Right lobe of liver (tissue), 6 donors: ENCODE results near the gene COX6B2. TPM values are rescaled to one million over a fixed set of nuclear protein-coding genes. Genes with fewer than 3 reads are reported as not detected.
A peak's percentile ranks its signal among the peaks of the same experiment; 100 is the strongest.
"Not testable (repeated sequence)": the region's sequence is repeated elsewhere in the genome, so short reads cannot be mapped to it uniquely, and the experiment has no call there.

Experiments used
- ATAC-seq, 4 donors: fragments of 200-7000 bp; cut with Tn5 transposase; one replicate each; pipeline ENCODE4 v1.9.1; 2020; ENCODE audit warnings: mild to moderate bottlenecking in 4 of 4, moderate library complexity in 4 of 4
- DNase-seq, 3 donors: peaks; one replicate each; pipeline ENCODE4 v3.0.0-alpha.2; 2020
- H3K27ac ChIP-seq, 3 donors: fragments of 200-600 bp; one replicate each; pipeline ENCODE4 v1.8.0; 2022
- H3K27me3 ChIP-seq, 2 donors: fragments of 200-600 bp; one replicate each; pipeline ENCODE4 v1.8.0; 2022
- H3K36me3 ChIP-seq, 4 donors: fragments of 200-600 bp; sonication (generic) in 1 of 4; one replicate each; pipeline versions ENCODE4 v1.5.1 to v1.8.0; 2017 to 2022; ENCODE audit warnings: control low read depth in 1 of 4
- H3K4me1 ChIP-seq, 4 donors: fragments of 200-600 bp; sonication (generic) in 1 of 4; one replicate each; pipeline versions ENCODE4 v1.5.1 to v1.8.0; 2017 to 2022; ENCODE audit warnings: control low read depth in 1 of 4
- H3K4me3 ChIP-seq, 3 donors: fragments of 200-600 bp; one replicate each; pipeline ENCODE4 v1.8.0; 2022
- H3K9me3 ChIP-seq, 4 donors: fragments of 200-600 bp; sonication (generic) in 1 of 4; one replicate each; pipeline versions ENCODE4 v1.5.1 to v1.8.0; 2017 to 2022; ENCODE audit warnings: control low read depth in 1 of 4
- POLR2A ChIP-seq: fragments of 450-650 bp; IDR thresholded peaks from one replicate; pipeline ENCODE4 v1.6.1; 2017; ENCODE audit warnings: antibody characterized with exemption, mild to moderate bottlenecking
- WGBS: methylation state at CpG from one replicate; pipeline ENCODE4 v1.1.6; 2018; ENCODE audit warnings: low coverage, low lambda C conversion rate; ENCODE audit not compliant: insufficient coverage; ENCODE audit errors: missing lambda C conversion rate; 5-methylcytosine and 5-hydroxymethylcytosine counted together
- intact Hi-C, 2 donors: fragments of 100-400 bp; cut with DNase I; formaldehyde crosslinking; loops; one replicate each; pipeline versions ENCODE4 v1.11.2 to v1.14.1; 2022
- total RNA-seq, 6 experiments: library from RNA; depleted of rRNA in 2 of 6; stranded (reverse); fragments of >200 nt in 2 of 6; fragmentation: NEBNext Ultra II Directional in 3 of 6; extraction: Animal tissue kit (Norgen Biotek cat#: 25700) in 3 of 6; gene quantifications; one replicate each; pipeline versions ENCODE4 v1.1.0 to v1.2.4, GENCODE V29; 2016 to 2023
- TF ChIP-seq, protein P1 (sequence below), 4 donors: fragments of 200-600 bp in 3 of 4; fragments of 450-650 bp in 1 of 4; IDR thresholded peaks; one replicate each; pipeline versions ENCODE4 v1.5.1 to v1.8.0; 2016 to 2022; ENCODE audit warnings: antibody characterized with exemption in 4 of 4, mild to moderate bottlenecking in 2 of 4
- donor health status: DM: no; HTN: yes; CAD: no.
- donor health status: DM: no; HTN: no; CAD: no.
- donor health status: DM: no; HTN: no; CAD: no.
- donor health status: DM: no; HTN: yes; CAD: no.
- donor health status: DM: no; HTN: yes; CAD: no.

Gene COX6B2
- total RNA-seq, 6 experiments from 2014 or later, result not detected

DNA sequence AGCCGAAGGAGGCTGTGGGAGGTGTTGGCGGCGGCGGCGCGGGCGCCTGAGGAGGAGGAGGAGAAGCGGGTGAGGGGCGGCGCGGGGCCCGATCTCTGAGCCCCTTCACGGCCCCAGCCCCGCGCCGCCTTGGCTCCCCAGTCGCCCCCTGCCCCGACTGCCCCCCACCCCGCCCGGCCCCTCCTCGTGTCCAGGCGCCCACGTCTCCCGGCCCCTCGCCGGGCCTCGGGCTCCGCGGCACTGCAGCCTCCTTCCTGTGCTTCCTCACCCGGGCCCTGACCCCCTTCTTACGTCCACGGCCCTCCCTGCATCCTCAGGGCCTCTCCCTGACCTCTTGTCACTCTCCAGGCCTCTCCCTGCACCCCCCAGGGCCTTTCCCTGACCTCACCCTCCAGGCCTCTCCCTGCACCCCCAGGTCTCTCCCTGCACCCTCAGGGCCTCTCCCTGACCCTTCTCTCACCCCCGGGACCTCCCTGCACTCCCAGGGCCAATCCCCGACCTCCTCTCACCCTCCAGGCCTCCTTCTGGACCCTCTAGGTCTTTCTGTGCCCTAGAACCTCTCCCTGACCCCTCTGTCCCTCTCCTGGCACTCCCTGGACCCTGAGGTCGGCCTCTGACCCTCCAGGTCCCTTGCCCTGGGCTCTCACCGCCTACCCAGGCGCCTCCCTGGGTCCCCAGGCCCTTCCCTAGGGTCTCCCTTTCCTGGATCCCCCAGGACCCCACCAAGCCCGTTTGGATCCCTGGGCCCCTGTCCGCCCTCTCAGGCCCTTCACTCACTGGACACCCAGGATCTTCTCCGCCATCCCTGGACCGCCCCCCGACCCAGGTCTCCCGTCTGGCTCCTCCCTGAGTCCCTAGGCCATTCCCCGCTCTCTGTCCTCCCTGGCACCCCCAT, 14.4 kb downstream of the COX6B2 start:
- ATAC-seq (no peak), DNase-seq (peak in 2 of 3 donors; percentile 38 to 55)
- H3K4me1 ChIP-seq, result peaks cover 0 to 12% (median under 1%) of the 10 kb centered on the region in 4 donors
- H3K27ac ChIP-seq, result peak overlapping the region; percentile 67 to 75 (median 74)
- peak; percentile 88 for TF ChIP-seq POLR2A
- TF ChIP-seq, protein P1, sequence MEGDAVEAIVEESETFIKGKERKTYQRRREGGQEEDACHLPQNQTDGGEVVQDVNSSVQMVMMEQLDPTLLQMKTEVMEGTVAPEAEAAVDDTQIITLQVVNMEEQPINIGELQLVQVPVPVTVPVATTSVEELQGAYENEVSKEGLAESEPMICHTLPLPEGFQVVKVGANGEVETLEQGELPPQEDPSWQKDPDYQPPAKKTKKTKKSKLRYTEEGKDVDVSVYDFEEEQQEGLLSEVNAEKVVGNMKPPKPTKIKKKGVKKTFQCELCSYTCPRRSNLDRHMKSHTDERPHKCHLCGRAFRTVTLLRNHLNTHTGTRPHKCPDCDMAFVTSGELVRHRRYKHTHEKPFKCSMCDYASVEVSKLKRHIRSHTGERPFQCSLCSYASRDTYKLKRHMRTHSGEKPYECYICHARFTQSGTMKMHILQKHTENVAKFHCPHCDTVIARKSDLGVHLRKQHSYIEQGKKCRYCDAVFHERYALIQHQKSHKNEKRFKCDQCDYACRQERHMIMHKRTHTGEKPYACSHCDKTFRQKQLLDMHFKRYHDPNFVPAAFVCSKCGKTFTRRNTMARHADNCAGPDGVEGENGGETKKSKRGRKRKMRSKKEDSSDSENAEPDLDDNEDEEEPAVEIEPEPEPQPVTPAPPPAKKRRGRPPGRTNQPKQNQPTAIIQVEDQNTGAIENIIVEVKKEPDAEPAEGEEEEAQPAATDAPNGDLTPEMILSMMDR (IDR thresholded peaks at IDR 0.05), result no peak
- no peaks in the 10 kb centered on the region for H3K27me3 ChIP-seq
- H3K9me3 ChIP-seq, result no peaks in the 10 kb centered on the region
- H3K36me3 ChIP-seq, result no peaks in the 10 kb centered on the region
- intact Hi-C loops, result no loop called here
- 10% methylated on average over 19 of the region's 44 CpGs for WGBS
- H3K4me3 ChIP-seq, result peak overlapping the region; percentile 54 to 66 (median 64)

DNA sequence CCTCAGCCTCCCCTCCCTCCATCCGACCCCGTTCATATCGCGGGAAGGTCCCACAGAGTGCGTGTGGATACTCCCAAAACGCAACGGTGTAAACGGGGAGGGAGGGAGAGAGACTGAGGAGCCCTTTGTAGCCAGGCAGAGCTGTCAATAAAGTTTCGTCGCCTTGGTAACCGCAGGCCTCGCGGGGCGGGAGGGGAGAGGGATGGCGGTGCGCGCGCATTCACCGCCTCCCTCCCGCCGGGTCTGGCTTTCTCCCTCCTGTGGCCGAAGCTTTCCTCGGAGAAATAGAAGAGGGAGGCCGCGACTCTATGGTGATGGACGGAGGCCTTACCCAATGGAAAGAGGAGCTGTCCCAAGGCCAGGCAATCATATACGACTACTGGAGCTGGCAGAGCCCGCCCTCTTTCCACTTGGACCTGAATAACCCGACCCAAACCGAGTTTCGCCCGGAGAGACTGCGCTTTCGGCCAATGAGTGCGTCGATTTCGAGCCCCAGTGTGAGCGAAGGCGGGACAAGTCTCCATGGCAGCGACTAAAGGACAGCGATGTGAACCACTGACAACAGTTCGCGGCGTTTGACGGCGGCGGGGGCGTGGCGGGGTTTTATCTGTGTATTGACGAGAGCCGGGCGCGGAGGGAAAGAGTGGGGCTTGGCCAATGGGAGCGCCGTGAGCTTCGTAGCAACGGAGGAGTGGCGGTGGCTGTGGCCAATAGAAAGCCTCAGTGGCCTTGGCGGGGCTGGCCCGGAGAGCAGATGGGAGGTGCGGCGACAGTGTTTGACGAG, 15.2 kb downstream of the COX6B2 start, which contains the start of gene KMT5C:
KMT5C (plus strand) TSS at position 772 of the 784 bp plus-strand sequence. CDS start 2,061 bp downstream, outside the sequence.
- Histone ChIP-seq H3K4me1 (peaks cover 0 to 12% (median under 1%) of the 10 kb centered on the region in 4 donors), H3K27me3 (no peaks in the 10 kb centered on the region), H3K27ac (peak within 1 kb of the TSS; percentile 75 to 89 (median 86)), H3K9me3 (no peaks in the 10 kb centered on the region), H3K36me3 (no peaks in the 10 kb centered on the region), H3K4me3 (peak within 1 kb of the TSS; percentile 54 to 66 (median 64))
- WGBS, result under 1% methylated on average over 26 of the region's 63 CpGs
- peak; percentile 100 for DNase-seq
- intact Hi-C loops, result no loop called here
- TF ChIP-seq, protein P1 (IDR thresholded peaks at IDR 0.05), result peak; percentile 40 to 42 (median 41)
- no peak for TF ChIP-seq POLR2A
- ATAC-seq, result peak; percentile 86 to 94 (median 91)

DNA sequence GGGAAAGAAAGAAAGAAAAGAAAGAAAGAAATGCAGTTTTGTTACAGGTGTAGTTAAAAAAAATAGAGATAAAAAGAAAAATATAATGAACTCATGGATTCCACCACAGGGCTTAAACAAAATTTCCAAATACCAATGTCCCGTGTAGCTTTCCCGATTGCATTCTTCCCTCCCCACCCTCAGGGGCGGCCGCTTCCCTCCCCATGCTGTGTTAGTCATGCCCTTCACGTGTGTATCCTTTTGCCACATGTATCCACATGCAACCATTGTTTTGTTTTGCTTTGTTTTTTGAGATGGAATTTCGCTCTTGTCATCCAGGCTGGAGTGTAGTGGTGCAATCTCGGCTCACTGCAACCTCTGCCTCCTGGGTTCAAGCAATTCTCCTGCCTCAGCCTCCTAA, 18.4 kb downstream of the COX6B2 start:
- H3K4me1 ChIP-seq, result peaks cover 0 to 12% (median under 1%) of the 10 kb centered on the region in 4 donors
- WGBS, result 67% methylated on average over 4 of the region's 7 CpGs
- no peaks in the 10 kb centered on the region for H3K9me3 ChIP-seq
- DNase-seq, result no peak
- no peak overlapping the region for H3K27ac ChIP-seq
- TF ChIP-seq POLR2A, result no peak
- TF ChIP-seq, protein P1 (IDR thresholded peaks at IDR 0.05), result no peak
- intact Hi-C loops, result no loop called here
- H3K27me3 ChIP-seq, result no peaks in the 10 kb centered on the region
- H3K4me3 ChIP-seq, result no peak overlapping the region
- no peak for ATAC-seq
- H3K36me3 ChIP-seq, result no peaks in the 10 kb centered on the region

DNA sequence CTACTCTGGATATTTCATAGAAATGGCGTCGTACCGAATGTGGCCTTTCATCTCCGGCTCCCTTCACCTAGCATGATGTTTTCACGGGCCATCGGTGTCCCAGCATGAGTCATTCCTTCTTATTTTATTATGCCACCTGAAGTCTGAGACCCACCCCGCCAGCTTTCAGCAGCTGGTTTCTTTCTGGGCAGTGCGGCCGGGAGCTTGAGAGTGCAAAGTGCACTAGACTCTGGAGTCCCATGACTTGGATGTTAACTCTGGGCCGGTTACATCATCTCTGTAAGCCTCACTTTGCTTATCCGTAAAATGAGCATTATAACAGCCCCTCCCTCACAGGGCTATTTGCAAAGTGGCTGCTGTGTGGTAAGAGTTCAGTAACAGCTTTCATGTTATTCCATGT, 20.6 kb downstream of the COX6B2 start:
- intact Hi-C loops, result no loop called here
- no peaks in the 10 kb centered on the region for H3K27me3 ChIP-seq
- H3K4me1 ChIP-seq, result peaks cover 0 to 4% (median 0%) of the 10 kb centered on the region in 4 donors
- DNase-seq (no peak), ATAC-seq (peak in 3 of 4 donors; percentile 34 to 80 (median 49))
- no peak for TF ChIP-seq POLR2A
- TF ChIP-seq, protein P1 (IDR thresholded peaks at IDR 0.05), result no peak
- no peaks in the 10 kb centered on the region for H3K36me3 ChIP-seq
- H3K4me3 ChIP-seq, result no peak overlapping the region
- WGBS, result 56% methylated on average over 11 of the region's 11 CpGs
- no peak overlapping the region for H3K27ac ChIP-seq
- H3K9me3 ChIP-seq, result no peaks in the 10 kb centered on the region

DNA sequence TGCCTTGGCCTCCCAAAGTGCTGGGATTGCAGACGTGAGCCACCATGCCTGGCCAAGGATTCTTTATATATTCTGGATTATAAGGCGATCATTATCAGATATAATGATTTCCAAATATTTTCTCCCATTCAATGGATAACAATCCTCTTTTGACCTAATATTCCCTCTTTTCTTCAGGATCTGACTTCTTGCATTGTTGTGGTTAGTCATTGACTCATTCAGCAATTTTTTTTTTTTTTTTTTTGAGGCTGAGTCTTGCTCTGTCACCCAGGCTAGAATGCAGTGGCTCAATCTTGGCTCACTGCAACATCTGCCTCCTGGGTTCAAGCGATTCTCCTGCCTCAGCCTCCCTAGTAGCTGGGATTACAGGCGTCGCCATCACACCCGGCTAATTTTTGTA, 24.7 kb downstream of the COX6B2 start:
- H3K27me3 ChIP-seq, H3K27ac ChIP-seq, intact Hi-C loops, ATAC-seq, H3K9me3 ChIP-seq, DNase-seq, H3K4me1 ChIP-seq, H3K4me3 ChIP-seq, H3K36me3 ChIP-seq: not testable (repeated sequence)
- 61% methylated on average over 3 of the region's 6 CpGs for WGBS

DNA sequence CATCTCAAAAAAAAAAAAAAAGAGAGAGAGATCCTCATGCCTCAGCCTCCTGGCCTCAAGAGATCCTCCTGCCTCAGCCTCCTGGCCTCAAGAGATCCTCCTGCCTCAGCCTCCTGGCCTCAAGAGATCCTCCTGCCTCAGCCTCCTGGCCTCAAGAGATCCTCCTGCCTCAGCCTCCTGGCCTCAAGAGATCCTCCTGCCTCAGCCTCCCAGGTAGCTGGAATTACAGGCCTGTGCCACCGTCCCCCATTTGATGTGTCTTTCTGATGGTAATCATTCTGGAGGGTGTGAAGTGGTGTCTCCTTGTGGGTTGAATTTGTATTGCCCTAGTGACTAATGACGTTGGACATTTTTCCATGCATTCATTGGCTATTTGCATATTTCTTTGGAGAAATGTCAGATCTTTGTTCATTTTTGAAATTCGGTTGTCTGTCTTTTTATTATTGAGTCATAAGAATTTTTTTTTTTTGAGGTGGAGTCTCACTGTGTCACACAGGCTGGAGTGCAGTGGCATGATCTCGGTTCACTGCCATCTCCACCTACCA, 25.7 kb downstream of the COX6B2 start:
- H3K36me3 ChIP-seq, ATAC-seq, H3K4me1 ChIP-seq, H3K9me3 ChIP-seq, H3K4me3 ChIP-seq, H3K27ac ChIP-seq, intact Hi-C loops, DNase-seq, H3K27me3 ChIP-seq: not testable (repeated sequence)
- WGBS, result 77% methylated on average over 4 of the region's 4 CpGs
